Naive B cell (primary cell): ENCODE results near the gene NLN. TPM values are rescaled to one million over a fixed set of nuclear protein-coding genes. Genes with fewer than 3 reads are reported as not detected.
"Not testable (repeated sequence)": the region's sequence is repeated elsewhere in the genome, so short reads cannot be mapped to it uniquely, and the experiment has no call there.

Source experiments
- ATAC-seq, 2 donors: fragments of 150-1000 bp; cut with Tn5 transposase; 2 replicates each; pipeline ENCODE4 v1.10.0; 2021; ENCODE audit warnings: low read depth in 2 of 2, mild to moderate bottlenecking in 2 of 2, moderate library complexity in 2 of 2
- DNase-seq: peaks from one replicate; pipeline ENCODE4 v3.0.0; 2022
- H3K27ac Mint-ChIP-seq, 6 donors: one replicate each; pipeline ENCODE4 v1.8.0; 2020 to 2022; ENCODE audit warnings: mild to moderate bottlenecking in 6 of 6, mixed read lengths in 6 of 6, moderate library complexity in 5 of 6, inconsistent platforms in 2 of 6
- H3K27me3 Mint-ChIP-seq, 3 donors: one replicate each; pipeline ENCODE4 v1.8.0; 2021 to 2022; ENCODE audit warnings: mixed read lengths in 3 of 3, mild to moderate bottlenecking in 1 of 3
- H3K36me3 Mint-ChIP-seq, 2 donors: one replicate each; pipeline ENCODE4 v1.8.0; 2020 to 2022; ENCODE audit warnings: mixed read lengths in 2 of 2, inconsistent platforms in 1 of 2, mild to moderate bottlenecking in 1 of 2
- H3K4me1 Mint-ChIP-seq, 3 donors: one replicate each; pipeline ENCODE4 v1.8.0; 2020 to 2022; ENCODE audit warnings: mixed read lengths in 3 of 3, inconsistent platforms in 1 of 3, mild to moderate bottlenecking in 1 of 3, moderate library complexity in 1 of 3
- H3K4me3 Mint-ChIP-seq, 8 donors: one replicate each; pipeline ENCODE4 v1.8.0; 2020 to 2022; ENCODE audit warnings: mild to moderate bottlenecking in 8 of 8, mixed read lengths in 8 of 8, moderate library complexity in 8 of 8, inconsistent platforms in 2 of 8
- H3K9me3 Mint-ChIP-seq, 7 donors: one replicate each; pipeline ENCODE4 v1.8.0; 2020 to 2022; ENCODE audit warnings: mixed read lengths in 7 of 7, mild to moderate bottlenecking in 5 of 7, inconsistent platforms in 2 of 7, moderate library complexity in 1 of 7
- polyA plus RNA-seq, 6 donors: library from polyadenylated mRNA; unstranded; fragments of 300-500 nt; fragmentation: Illumina TruSeq; gene quantifications; one replicate each; pipeline ENCODE4 v1.2.3, GENCODE V29; 2021; ENCODE audit warnings: low read depth in 6 of 6

NLN gene
- polyA plus RNA-seq, 6 donors from 2014 or later, result 1.9 to 7.3 (median 4.1) TPM

DNA sequence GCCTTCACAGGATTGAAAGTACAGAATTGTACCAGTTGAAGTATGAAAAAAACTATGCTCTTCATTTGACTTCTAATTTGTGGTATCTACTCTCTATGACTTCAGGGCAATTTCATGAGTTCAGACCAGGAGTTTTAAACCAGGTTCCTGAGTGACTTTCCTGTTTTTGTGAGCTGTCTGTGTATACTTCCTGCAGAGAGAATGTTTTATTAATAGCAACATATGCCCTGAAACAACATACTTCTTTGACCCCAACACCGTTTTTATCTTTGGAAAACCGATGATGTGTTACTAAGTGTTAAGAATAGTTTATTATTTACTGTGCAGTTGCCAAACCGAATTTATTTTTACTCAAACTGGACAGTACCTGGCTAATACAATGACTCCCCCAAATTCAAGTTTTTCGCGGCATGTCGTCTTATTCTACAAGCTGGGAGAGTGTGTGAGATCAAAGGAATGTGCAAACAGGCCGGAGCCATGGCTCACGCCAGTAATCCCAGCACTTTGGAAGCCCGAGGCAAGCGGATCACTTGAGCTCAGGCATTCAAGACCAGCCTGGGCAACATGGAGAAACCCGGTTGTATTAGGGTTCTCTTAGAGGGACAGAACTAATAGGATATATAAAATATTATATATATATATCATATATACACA is 145.7 kb downstream of the NLN start:
- H3K4me1 Mint-ChIP-seq, result peaks cover 15 to 20% (median 16%) of the 10 kb centered on the region in 3 donors
- peak overlapping the region in 6 of 8 donors; percentile 33 to 82 (median 52) for H3K4me3 Mint-ChIP-seq
- no peaks in the 10 kb centered on the region for H3K27me3 Mint-ChIP-seq
- no peak for DNase-seq
- H3K36me3 Mint-ChIP-seq, result no peaks in the 10 kb centered on the region
- no peak for ATAC-seq
- peaks cover 0 to 10% (median 5%) of the 10 kb centered on the region in 7 donors for H3K9me3 Mint-ChIP-seq
- H3K27ac Mint-ChIP-seq, result peak overlapping the region in 3 of 6 donors; percentile 34 to 80 (median 66)

DNA sequence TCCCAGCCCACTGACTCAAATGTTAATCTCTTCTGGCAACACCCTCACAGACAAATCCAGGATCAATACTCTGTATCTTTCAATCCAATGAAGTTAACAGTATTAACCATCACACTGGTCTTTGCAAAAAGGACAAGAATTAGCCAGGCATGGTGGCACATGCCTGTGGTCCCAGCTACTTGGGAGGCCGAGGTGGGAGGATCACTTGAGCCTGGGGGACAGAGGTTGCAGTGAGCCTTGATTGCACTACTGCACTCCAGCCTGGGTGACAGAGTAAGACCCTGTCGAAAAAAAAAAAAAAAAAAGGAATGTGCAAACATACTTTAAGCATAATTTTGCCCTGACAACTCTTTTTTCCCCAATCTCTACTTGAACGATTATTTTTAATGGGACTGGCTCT is 146.5 kb downstream of the NLN start:
- Mint-ChIP-seq H3K4me1 (peaks cover 15 to 20% (median 16%) of the 10 kb centered on the region in 3 donors), H3K4me3 (no peak overlapping the region), H3K9me3 (peaks cover 0 to 10% (median 5%) of the 10 kb centered on the region in 7 donors), H3K27me3 (no peaks in the 10 kb centered on the region), H3K36me3 (no peaks in the 10 kb centered on the region), H3K27ac (no peak overlapping the region)
- no peak for DNase-seq
- ATAC-seq, result no peak

DNA sequence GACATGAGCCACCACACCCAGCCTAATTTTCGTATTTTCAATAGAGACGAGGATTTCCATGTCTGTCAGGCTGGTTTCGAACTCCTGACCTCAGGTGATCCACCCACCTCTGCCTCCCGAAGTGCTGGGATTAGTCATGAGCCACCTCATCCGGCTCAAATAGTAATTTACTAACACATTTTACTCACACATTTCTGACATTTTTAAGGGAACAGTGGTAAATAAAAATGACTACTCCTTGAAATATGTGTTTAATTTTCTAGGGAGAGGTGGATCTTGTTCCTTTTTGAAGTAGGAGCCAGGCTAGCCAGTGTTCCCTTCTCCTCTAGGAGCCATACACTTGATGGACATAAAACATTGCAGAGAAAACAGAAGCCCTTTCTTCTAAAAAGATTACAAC is 149.2 kb downstream of the NLN start:
- peaks cover 0 to 10% (median 5%) of the 10 kb centered on the region in 7 donors for H3K9me3 Mint-ChIP-seq
- peaks cover 12 to 14% (median 13%) of the 10 kb centered on the region in 3 donors for H3K4me1 Mint-ChIP-seq
- no peak overlapping the region for H3K27ac Mint-ChIP-seq

DNA sequence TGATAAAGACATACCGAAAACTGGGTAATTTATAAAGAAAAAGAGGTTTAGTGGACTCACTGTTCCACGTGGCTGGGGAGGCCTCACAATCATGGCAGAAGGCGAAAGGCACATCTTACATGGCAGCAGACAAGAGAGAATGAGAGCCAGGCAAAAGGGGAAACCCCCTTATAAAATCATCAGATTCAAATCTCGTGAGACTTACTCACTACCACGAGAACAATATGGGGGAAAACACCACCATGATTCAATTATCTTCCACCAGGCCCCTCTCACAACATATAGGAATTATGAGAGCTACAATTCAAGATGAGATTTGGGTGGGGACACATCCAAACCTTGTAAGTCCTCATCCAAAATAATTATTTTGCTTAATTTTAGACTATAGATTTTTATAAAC is 149.8 kb downstream of the NLN start:
- DNase-seq, H3K4me3 Mint-ChIP-seq, H3K9me3 Mint-ChIP-seq, ATAC-seq, H3K27me3 Mint-ChIP-seq, H3K36me3 Mint-ChIP-seq: not testable (repeated sequence)
- Mint-ChIP-seq H3K4me1 (peaks cover 10 to 12% (median 11%) of the 10 kb centered on the region in 3 donors), H3K27ac (peak overlapping the region in 1 of 6 donors; percentile 51)

More for the DNA sequence above, 149.2 kb downstream of the NLN start:
- no peaks in the 10 kb centered on the region for H3K27me3 Mint-ChIP-seq
- DNase-seq, result no peak
- no peaks in the 10 kb centered on the region for H3K36me3 Mint-ChIP-seq
- H3K4me3 Mint-ChIP-seq, result no peak overlapping the region
- ATAC-seq, result no peak

DNA sequence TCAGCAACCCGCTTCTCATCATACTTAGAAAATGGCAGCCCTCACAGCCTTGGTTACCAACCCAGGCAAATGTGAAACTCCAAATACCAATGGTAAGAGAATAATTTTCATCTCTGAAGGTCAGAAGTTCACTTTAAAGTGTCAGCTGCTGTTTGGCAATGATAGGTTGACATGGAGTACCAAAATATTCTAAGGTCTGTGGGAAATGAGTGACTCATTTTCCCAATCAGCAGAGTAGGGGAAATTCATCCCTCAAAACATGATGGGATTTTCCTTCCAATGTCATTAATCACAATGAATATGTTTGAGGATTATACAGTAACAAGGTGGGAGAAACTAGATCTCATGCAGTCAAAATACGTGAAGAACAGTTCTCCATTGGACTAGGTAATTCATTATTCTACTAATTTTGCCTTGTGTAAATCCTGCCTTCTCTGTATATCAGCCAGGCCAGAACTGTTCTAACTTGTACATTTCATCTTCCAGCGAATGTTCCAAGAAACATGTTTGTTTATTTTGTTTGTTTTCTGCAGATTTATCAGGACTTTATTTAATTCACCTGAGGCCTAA is 151.3 kb downstream of the NLN start:
- H3K4me3 Mint-ChIP-seq, result no peak overlapping the region
- H3K9me3 Mint-ChIP-seq, result peaks cover 4 to 11% (median 6%) of the 10 kb centered on the region in 7 donors
- H3K4me1 Mint-ChIP-seq, result peaks cover 0 to 3% (median 0%) of the 10 kb centered on the region in 3 donors
- peaks cover 0 to 7% of the 10 kb centered on the region in 2 donors for H3K36me3 Mint-ChIP-seq
- no peak overlapping the region for H3K27ac Mint-ChIP-seq
- ATAC-seq (no peak), DNase-seq (no peak)
- peaks cover 0 to 3% (median 0%) of the 10 kb centered on the region in 3 donors for H3K27me3 Mint-ChIP-seq

DNA sequence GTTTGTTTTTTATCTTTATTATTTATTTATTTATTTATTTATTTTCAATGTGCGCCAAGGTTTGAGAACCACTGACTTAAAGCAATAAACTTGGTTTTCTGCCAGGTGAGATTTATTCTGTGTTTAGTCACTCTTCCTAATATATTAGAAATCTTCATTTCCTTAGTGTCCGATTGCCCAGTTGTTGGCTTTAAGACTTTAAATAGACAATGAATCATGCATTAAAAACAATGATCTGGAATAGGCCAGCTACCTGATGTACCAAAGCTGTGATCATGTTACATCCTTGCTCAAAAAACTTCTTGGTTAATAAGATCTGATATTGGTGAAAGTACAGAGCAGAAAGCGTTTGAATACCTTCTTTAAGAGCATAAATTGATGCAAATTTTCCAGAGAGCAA is 152.2 kb downstream of the NLN start:
- Mint-ChIP-seq H3K9me3 (peaks cover 5 to 16% (median 7%) of the 10 kb centered on the region in 7 donors), H3K4me3 (no peak overlapping the region), H3K27ac (no peak overlapping the region), H3K36me3 (peaks cover 0 to 7% of the 10 kb centered on the region in 2 donors), H3K27me3 (peaks cover 0 to 3% (median 0%) of the 10 kb centered on the region in 3 donors), H3K4me1 (peaks cover 0 to 3% (median 0%) of the 10 kb centered on the region in 3 donors)
- ATAC-seq (no peak), DNase-seq (no peak)

DNA sequence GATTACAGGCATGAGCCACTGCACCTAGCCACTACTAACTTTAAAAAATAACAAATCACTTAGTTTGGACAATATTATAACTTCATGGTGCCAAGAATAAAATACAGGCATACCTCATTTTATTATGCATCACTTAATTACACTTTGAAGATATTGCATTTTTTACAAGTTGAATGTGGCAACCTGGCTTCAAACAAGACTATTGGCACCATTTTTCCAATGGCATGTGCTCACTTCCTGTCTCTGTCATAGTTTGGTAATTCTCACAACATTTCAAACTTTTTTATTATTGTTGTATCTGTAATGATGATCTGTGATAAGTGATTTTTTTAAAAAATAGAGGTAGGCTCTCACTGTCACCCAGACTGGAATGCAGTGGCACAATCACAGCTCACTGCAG is 154.5 kb downstream of the NLN start:
- no peak for ATAC-seq
- Mint-ChIP-seq H3K4me1 (peaks cover 0 to 3% (median 0%) of the 10 kb centered on the region in 3 donors), H3K27me3 (peaks cover 0 to 3% (median 0%) of the 10 kb centered on the region in 3 donors), H3K4me3 (no peak overlapping the region), H3K36me3 (peaks cover 0 to 7% of the 10 kb centered on the region in 2 donors), H3K27ac (no peak overlapping the region), H3K9me3 (peaks cover 5 to 12% (median 7%) of the 10 kb centered on the region in 7 donors)
- no peak for DNase-seq

DNA sequence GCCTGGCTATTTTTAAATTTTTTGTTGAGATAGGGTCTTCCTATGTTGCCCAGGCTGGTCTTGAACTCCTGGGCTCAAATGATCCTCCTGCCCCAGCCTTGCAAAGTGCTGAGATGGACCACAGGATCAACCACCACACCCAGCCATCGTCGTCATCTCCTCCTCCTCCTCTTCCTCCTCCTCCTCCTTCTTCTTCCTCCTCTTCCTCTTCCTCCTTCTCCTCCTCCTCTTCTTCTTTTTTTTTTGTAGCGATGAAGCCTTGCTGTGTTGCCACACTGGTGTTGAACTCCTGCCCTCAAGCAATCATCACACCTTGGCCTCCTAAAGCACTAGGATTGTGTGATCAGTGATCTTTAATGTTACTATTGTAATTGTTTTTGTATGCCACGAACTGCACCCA is 155.0 kb downstream of the NLN start:
- H3K4me1 Mint-ChIP-seq, result peaks cover 0 to 3% (median 0%) of the 10 kb centered on the region in 3 donors
- peaks cover 0 to 7% of the 10 kb centered on the region in 2 donors for H3K36me3 Mint-ChIP-seq
- H3K4me3 Mint-ChIP-seq, result no peak overlapping the region
- DNase-seq (no peak), ATAC-seq (no peak)
- peaks cover 0 to 3% (median 0%) of the 10 kb centered on the region in 3 donors for H3K27me3 Mint-ChIP-seq
- H3K9me3 Mint-ChIP-seq, result peaks cover under 1 to 9% (median 4%) of the 10 kb centered on the region in 7 donors
- no peak overlapping the region for H3K27ac Mint-ChIP-seq

Other genes starting within 250 kb of the NLN start
- under 1 TPM; 0.19 to 0.80 (median 0.48) TPM for gene ADAMTS6, start 240.3 kb upstream of the NLN start, polyA plus RNA-seq
- gene CENPK, start 159.0 kb upstream of the NLN start, polyA plus RNA-seq, result 10 to 100 TPM in 3 of 6 donors, 1 to 10 TPM in 3; 5.7 to 13.3 (median 10.8) TPM
- gene PPWD1, start 158.9 kb upstream of the NLN start, polyA plus RNA-seq, result 10 to 100 TPM; 18.2 to 32.7 (median 25.9) TPM
- gene TRIM23, start 97.9 kb upstream of the NLN start, polyA plus RNA-seq, result 10 to 100 TPM; 16.0 to 21.5 (median 18.6) TPM
- gene SHLD3, start 97.2 kb upstream of the NLN start, polyA plus RNA-seq, result 1 to 10 TPM; 3.6 to 8.8 (median 5.5) TPM
- 10 to 100 TPM; 16.2 to 21.7 (median 18.4) TPM for gene TRAPPC13, start 97.2 kb upstream of the NLN start, polyA plus RNA-seq
- gene SGTB, start 96 bp upstream of the NLN start, polyA plus RNA-seq, result 1 to 10 TPM; 1.9 to 4.3 (median 3.2) TPM
- 10 to 100 TPM; 18.4 to 57.6 (median 41.4) TPM for gene ERBIN, start 204.4 kb downstream of the NLN start, polyA plus RNA-seq